GM20000 (cell line): ENCODE data around the gene ZFP92.

Experiments used
- DNase-seq: peaks from one replicate; pipeline ENCODE4 v3.0.0; 2012; ENCODE audit warnings: low spot score
- TF ChIP-seq, protein P1 (sequence below): IDR thresholded peaks from 2 replicates; pipeline ENCODE4 v1.5.1; 2012; ENCODE audit warnings: mild to moderate bottlenecking, control low read depth; ENCODE audit errors: extremely low read depth, missing control alignments

The ZFP92 gene

DNA sequence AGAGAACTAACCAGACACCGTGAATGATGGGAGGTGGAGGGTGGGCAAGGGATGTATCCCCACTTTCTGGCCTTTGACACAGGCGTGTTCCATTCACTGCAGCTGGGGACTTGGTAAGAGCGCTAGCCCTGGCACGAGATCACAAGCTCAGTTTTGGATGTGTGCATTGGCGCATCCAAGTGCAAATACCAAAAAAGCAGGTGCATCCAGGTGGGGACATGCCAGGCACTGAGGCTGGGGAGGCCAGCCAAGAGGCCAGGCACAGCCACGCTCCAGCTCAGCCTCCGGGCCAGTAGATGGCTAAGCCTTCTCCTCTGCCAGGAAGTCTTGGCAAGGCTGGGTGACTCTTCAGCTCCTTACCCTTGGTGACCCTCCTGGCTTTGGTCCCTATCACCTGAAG lies 4.4 kb upstream of the ZFP92 start:
- TF ChIP-seq, protein P1, sequence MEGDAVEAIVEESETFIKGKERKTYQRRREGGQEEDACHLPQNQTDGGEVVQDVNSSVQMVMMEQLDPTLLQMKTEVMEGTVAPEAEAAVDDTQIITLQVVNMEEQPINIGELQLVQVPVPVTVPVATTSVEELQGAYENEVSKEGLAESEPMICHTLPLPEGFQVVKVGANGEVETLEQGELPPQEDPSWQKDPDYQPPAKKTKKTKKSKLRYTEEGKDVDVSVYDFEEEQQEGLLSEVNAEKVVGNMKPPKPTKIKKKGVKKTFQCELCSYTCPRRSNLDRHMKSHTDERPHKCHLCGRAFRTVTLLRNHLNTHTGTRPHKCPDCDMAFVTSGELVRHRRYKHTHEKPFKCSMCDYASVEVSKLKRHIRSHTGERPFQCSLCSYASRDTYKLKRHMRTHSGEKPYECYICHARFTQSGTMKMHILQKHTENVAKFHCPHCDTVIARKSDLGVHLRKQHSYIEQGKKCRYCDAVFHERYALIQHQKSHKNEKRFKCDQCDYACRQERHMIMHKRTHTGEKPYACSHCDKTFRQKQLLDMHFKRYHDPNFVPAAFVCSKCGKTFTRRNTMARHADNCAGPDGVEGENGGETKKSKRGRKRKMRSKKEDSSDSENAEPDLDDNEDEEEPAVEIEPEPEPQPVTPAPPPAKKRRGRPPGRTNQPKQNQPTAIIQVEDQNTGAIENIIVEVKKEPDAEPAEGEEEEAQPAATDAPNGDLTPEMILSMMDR, result no peak
- DNase-seq, result no peak

DNA sequence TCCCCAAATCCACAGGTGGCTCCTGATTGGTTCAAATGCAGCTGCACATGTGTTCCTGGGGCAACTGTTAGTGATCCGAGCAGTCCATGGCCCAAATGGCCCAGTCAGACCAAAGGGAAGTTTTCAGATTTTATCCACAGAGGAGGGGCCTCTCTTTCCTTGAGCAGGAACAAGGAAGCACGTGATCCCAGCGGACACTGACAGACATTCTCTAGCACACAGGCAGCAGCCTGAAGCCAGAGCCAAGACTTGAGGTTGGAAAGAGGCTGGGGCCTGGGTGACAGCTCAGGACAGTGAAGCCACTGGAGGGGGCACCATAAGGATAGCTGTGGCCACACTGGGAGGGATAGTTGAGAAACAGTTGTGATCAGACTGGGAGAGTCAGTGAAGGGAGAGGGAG lies 3.5 kb upstream of the ZFP92 start:
- TF ChIP-seq, protein P1, result no peak
- DNase-seq, result no peak

DNA sequence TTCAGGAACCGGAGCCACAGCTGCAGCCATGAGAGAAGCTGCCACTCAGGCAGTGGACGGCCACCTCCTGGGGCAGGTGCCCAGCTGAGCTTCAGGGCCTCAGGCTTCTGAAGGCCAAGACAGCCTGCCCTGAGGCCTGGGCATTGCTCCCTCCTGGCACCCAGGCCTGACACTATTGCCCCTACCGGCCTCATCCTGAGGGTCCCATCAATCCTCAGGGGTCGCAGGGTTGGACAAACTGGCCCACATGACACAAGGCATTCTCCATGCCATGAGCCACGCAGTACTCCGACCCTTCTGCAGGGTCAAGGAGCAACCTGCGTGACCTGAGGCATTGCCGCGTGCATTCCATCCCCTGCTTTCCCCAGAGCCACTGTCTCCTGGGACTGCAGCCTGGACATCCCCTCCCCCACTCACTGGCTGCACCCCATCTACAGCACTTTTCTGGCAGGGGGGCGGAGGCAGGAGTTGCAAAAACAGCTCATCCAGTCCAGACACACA lies 3.0 kb upstream of the ZFP92 start:
- TF ChIP-seq, protein P1, result no peak
- no peak for DNase-seq

DNA sequence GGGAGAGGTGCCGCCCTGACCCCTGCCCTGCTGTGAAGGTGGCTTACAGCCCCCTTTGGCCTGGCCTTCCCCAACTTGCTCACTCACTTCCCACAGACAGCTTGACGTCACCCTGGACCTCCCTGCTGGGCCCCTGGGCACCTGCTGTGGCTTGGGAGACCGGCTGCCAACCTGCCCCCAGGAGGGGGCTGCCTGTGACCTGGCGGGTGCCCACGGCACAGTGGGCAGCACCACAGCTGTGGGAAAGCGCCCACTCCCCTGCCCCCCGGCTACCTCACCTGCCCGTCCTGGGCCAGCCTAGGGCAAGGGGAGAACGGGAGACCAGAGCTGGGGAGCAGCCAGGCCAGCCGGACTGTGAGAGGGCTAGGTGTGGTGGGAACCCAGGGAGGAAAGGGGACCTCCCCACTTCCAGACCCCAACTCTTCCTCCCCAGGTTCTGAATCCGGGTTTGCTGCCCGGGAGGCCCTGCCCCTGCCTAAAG lies 2.4 kb upstream of the ZFP92 start:
- TF ChIP-seq, protein P1, result no peak
- DNase-seq, result no peak

DNA sequence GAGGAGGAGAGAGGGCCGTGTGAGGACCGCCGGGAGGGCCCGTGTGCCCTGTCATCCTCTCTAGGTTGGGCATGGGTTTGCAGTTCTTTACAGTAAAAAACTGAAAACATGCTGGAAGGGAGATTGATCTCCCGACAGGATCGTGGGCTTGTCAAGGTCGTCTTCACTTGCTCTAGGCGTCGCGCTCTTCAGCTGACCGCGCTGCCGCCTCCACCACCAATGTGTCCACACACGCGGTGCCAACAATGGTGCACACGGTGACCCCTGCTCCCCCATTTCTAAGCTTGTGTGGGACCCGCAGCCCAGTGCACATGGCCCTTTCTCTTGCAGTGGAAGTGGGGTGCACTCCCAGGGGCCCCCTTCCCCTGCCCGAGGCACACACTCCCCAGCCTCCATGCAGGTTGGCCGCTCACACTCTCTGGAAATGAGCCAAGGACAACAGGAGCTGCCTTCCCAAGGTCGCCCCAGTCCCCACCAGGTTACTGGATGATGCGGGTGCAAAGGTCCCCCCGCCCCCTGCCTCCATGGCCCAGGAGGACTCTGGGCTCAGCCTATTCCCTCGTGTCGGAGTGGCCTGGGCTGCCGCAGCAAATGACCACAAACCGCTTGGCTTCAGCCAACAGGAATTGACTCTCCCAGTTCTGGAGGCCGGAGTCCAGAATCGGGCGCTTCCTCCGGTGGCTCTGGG lies 1.7 kb upstream of the ZFP92 start:
- DNase-seq, result no peak

DNA sequence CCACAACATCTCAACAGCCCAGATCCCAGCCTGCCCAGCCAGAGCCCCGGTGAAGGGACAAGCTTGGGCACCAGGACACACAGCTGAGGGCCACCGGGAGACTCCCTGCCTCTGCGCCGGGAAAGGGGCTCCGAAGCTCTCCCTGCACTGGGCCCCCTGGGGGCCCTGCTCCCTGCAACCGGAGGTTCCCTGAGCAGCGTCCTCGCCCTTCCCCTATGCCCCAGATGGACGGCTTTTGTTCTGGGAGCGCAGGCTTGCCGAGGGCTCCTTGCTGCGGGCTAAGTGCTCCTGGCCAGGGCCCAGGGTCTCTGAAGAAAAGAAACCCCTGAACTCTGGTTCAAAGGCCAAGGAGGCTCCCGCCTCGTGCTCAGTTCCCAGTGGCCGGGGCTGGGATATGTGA lies 899 bp upstream of the ZFP92 start:
- TF ChIP-seq, protein P1, result no peak

More for the DNA sequence above, 1.7 kb upstream of the ZFP92 start:
- TF ChIP-seq, protein P1, result no peak

DNA sequence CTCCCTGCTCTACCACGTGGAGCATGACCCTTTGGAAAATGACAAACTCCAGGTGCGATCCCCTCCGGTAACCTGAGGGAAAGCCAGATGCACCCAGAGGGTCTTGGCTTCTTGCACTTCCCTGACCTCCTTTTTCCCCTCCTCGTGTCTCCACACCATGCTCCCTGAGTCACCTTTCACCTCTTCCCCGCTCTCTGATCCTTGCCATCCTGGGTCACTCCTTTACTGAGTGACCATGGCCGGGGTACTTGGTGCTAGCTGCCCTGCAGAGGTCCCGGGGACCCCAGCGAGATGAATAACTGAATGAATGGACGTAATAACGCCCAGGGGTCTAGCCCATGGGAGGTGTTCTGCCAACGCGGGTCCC lies 401 bp upstream of the ZFP92 start:
- DNase-seq, result no peak
- TF ChIP-seq, protein P1, result no peak

More for the DNA sequence above, 899 bp upstream of the ZFP92 start:
- DNase-seq, result no peak
